H54 (cell line): ENCODE results near the gene CNBD2.
"Not testable (repeated sequence)": the region's sequence is repeated elsewhere in the genome, so short reads cannot be mapped to it uniquely, and the experiment has no call there.

Experiments used
- DNase-seq: peaks from one replicate; pipeline ENCODE4 v3.0.0; 2011; ENCODE audit warnings: low spot score, mixed read lengths; ENCODE audit not compliant: insufficient read length
- FAIRE-seq: peaks from 3 replicates; lab custom pipeline; 2011; peaks lifted over from hg19 to GRCh38; lab: Jason Lieb, UNC
- POLR2A ChIP-seq: IDR thresholded peaks from 2 replicates; pipeline ENCODE4 v1.6.1; 2011; ENCODE audit warnings: low read depth, mild to moderate bottlenecking, low read length

The CNBD2 gene

DNA sequence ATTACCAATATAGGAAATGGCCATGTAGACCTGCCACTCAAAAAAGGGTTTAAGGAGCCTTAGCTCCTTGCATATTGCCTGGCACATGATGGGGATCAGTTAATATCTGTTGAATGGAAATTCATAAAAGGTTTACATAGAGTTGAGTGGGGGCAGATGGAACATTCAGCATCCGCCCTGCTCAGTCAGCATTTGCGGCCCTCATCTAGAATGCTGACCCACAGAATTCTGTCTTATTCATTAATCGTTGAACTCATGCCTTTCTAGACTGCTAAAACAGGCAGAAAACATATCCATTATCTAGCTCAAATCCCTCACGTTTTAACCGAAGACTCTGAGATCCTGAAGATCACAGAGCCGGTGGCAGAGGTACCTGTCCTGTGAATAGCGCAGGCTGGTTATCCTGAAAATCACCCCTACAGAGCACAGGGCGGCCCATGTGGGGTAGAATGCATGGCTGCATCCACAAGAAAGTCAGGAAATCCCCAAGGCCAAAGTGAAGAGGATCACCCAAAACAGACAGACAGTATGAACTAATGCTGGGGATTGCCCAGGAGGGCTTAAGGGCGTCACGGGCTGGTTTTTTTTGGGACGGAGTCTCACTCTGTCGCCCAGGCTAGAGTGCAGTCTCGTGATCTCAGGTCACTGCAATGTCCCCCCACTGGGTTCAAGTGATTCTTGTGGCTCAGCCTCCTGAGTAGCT, 59.9 kb downstream of the CNBD2 start:
- FAIRE-seq (no peak), DNase-seq (no peak)
- no peak for TF ChIP-seq POLR2A

DNA sequence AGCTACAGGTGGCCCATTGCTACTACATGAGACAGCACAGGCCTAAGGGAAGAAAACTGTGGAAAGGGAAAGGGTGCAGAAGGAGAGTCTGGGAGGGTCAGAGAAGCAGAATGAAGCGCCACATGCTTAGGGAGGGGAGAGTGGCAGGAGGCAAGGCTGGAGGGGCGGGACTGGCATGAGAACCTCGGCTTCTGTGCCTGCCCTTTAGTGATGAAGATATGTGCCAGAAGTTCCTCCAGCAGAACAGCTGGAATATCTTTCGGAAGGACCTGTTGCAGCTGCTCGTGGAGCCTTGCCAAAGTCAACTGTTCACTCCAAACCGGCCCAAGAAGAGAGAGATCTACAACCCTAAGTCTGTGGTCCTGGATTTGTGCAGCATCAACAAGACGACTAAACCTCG, 61.8 kb downstream of the CNBD2 start:
- TF ChIP-seq POLR2A = no peak
- DNase-seq (no peak), FAIRE-seq (no peak)

DNA sequence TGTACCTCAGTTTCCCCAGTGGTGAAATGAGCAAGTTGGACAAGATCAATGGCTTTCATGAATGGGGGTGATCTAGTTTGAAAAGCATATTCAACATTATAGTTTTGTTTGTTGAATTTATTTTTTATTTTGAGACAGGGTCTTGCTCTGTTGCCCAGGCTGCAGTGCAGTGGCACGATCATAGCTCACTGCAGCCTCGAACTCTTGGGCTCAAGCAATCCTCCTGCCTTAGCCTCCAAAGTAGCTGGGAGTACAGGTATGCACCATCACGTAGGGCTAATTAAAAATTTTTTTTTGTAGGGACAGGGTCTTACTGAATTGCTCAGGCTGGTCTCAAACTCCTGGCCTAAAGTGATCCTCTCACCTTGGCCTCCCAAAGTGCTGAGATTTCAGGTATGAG, 63.4 kb downstream of the CNBD2 start:
- FAIRE-seq (no peak), DNase-seq (no peak)
- no peak for TF ChIP-seq POLR2A

DNA sequence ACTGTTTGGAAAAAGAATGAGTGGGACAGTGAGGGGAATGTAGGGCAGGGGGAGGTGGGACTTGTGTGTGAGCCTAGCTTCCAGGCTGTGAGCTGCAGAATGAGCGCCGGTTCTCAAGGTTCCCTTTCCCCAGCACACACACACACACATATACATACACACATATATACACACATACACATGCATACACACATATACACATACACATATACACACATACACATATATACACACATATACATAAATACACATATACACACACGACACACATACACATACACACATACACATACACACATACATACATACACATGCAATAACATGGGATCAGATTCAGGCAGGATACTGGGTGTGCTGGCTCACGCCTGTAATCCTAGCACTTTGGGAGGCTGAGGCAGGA, 66.5 kb downstream of the CNBD2 start:
- no peak for FAIRE-seq

DNA sequence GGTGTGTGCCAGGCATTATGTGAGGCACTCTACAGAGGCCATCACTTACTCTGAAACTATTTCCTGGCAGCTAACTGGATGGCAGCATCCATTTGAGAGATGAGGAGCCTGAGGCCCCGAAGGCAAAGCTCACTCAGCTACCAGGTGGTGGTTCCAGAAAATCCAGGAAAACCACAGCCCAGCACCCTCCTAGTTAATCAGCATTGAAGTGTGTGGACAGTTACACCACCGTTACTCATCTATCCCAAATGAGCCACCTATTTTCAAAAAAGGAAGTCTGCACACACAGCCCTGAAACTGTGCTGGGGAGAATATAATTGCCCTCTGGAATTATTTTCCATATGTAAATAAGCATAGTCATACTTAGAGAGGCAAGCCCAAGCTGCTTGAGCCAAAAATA, 67.4 kb downstream of the CNBD2 start:
- peak; percentile 73 for FAIRE-seq
- TF ChIP-seq POLR2A = no peak
- peak; percentile 38 for DNase-seq

More for the DNA sequence above, 66.5 kb downstream of the CNBD2 start:
- no peak for TF ChIP-seq POLR2A
- DNase-seq = no peak

DNA sequence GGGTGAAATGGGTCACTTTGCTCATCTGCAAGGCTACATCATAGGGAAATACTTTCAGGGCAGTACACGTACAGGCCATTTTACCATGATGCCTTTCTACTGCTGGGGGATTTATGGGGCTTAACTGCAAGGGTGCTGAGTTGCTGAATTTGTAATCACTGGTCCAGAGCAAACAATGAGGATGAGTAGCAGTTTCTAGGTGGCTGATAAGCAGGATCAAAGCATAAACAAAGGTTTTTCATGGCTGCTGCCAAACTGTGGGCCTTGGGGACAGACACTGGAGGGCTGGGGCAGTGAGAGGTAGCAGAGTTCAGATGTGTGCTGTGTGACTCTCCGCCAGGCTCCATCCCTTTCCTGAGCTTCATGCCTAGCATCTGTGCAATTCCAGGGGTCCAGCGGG, 68.3 kb downstream of the CNBD2 start:
- TF ChIP-seq POLR2A = no peak
- FAIRE-seq = no peak
- DNase-seq = no peak

DNA sequence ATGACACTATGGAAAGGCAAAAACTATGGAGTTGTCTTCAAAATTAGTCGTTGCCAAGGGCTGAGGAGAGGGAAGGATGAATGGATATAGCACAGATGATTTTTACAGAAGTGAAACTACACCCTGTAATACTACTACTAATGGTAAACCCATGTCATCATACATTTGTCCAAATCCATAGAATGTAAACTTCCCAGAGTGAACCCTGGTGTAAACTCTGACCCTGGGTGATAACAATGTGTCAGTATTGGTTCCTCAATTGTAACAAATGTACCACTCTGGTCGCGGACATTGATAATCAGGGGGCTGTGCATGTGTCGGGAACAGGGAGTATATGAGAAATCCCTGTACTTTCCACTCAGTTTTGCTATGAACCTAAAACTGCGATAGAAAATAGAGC, 72.2 kb downstream of the CNBD2 start:
- no peak for FAIRE-seq
- no peak for TF ChIP-seq POLR2A
- DNase-seq = no peak

DNA sequence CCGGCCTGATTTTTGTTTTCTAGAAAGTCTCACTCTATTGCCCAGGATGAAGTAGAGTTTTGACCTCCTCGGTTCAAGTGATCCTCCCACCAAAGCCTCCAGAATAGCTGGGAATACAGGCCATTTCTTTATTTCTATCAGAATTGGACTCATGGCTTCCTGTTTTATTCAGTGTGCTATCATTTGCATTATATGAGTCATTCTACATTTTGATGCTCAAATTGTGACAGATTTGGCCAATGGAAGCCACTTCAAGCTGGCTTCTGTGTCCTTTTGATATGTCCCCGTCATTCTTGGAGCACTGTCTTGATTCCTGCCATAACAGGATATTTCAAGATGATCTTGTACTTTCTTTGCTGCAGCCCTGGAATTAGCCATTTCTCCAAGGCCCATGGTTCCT, 75.1 kb downstream of the CNBD2 start:
- no peak for DNase-seq
- no peak for FAIRE-seq
- TF ChIP-seq POLR2A = no peak

DNA sequence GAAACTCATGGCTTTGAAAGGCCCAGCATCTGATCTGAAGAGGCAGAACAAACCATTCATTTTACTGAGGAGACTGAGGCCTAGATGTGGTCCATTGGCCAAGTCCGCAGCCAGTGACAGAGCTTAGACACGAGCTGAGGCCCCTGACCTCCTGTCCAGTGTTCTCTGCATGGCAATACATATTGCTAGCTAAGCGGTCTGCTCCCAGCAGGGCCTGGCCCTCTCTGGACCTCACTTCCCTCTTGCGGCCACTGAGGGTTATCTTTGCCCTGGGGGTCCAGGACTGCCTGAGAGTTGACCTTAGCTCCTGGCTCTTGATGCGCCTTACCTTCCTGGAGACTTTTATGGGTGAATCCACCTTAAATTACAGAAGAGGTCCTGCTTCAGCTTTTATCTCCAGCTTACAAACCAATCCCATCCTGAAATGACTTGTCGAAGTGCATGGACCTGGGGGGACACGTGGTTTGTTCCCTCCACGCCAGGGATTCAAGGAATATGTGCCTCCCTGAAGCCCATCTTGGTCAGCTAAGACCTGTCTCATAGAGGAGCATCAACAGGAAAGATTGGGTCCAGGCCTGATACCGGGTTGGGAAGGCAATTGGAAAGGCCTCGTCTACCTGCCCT, 75.6 kb downstream of the CNBD2 start:
- DNase-seq = no peak
- no peak for FAIRE-seq
- no peak for TF ChIP-seq POLR2A

DNA sequence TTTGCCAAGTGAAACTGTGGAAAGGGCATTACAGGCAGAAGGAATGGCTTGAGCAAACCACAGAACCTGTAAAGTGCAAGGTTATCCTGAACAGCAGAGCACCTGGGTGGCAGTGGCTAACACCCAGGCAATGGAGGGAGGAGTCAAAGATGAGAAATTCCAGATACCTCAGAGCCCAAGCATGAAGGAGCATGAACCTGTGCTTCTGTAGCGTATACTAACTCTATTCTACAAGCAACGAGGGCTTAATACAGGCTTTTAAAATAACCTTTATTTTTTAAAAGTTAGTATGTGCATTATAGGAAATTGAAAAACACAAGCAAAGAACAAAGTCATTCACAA, 77.0 kb downstream of the CNBD2 start:
- DNase-seq (no peak), FAIRE-seq (no peak)
- no peak for TF ChIP-seq POLR2A

DNA sequence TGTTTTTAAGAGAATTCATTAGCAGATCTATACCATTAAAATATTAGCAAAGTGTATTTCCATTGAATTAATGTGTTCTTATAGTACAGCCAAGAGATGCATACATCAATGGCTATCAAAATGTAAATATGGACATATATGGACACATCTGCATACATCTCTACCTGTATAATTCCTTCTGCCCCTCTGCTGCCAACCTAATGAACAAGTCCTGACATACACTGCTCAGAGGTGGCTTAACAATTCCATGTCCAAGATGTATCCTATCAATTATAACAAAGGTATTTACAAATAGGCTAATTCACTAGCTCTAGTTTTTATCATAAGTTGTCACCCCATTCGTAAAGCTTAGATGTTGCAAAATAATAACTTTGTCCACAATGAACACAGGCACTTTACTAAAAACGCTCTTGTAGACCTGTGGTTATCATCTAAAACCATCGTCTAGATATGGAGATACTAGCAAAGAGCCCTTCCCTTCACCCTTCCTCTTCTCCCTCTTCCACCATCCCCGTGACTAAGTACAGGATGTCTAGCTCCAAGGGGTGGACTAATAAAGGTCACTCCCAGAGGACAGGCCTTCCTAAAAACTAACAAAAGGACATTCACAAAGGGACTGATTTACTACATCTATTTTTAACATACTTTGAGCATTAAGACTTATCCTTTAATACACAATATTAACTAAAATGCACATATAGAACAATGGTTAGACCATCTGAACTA, 77.8 kb downstream of the CNBD2 start:
- FAIRE-seq, DNase-seq: not testable (repeated sequence)

DNA sequence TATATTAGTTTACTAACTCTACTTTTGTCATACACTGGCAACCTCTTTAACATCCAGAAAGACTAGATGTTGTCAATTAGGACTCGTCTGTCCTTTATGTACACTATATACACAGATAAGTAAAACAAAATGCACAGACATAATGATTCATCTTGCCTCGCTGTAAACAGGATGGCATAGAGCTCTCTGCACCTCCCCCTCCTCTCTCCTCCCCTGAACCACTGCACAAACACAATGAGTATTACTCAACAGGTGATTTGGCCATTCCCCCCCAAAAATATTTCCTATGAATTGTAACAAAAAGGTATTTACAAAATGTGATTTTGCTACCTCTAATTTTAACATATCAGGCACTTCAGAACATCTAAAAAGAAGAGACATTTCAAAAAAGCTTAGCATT, 81.0 kb downstream of the CNBD2 start:
- FAIRE-seq, DNase-seq: not testable (repeated sequence)

DNA sequence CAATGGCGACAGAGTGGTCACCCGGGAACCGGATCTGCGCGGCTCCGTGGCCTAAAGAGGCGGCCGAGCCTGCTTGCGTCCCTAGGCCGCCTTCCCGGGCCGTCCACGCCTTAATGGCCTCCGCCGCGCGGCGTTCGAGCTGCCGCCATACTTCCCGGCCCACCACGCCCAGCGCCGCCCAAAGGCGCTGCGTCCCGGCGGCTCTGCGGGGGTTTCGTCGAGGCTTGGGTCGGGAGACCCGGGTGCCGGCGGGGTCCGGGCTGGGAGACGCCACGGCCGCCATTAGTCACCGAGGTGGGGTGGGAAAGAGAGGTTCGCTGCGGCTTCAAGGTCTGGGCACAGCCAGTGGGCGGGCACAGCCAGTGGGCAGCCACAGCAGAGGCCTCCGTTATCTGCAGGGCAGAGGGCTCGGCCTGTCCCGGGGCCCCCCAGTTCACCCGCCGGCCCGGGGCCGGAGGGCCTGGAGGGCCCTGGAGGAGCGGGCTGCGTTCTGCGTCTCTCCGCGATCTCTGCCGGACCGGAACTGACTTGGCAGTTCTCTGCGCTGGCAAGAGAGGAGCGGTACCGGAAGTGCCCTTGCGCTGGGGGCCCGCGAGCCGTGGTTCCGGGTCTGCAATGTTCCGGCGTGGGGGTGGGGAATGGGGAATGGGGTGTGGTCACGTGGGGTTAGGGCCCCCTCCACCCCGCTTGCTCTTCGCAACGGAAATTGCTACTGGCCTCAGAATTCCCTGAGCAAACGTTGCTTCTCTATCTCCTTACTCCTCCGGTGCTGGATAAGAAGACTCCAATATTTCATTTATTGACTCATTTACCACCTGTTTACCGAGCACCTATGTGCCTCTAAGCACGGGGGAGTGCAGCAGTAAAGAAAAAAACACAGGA, 82.3 kb downstream of the CNBD2 start:
- FAIRE-seq = no peak
- DNase-seq = peak; percentile 85
- TF ChIP-seq POLR2A = peak; percentile 96
